Dendritic cell treated with granulocyte-macrophage colony-stimulating factor and Interleukin-4, amounts not matched to agents 40 ng/mL and 50 ng/mL, for 4 days (primary cell): ENCODE data around the gene MSI2.
A peak's percentile ranks its signal among the peaks of the same experiment; 100 is the strongest.

Experiments used
- H3K27ac Mint-ChIP-seq: one replicate; pipeline ENCODE4 v1.8.0; 2022; ENCODE audit warnings: mild to moderate bottlenecking, mixed read lengths
- H3K27me3 Mint-ChIP-seq: one replicate; pipeline ENCODE4 v1.8.0; 2022; ENCODE audit warnings: mild to moderate bottlenecking, mixed read lengths
- H3K36me3 Mint-ChIP-seq: one replicate; pipeline ENCODE4 v1.8.0; 2022; ENCODE audit warnings: low read depth, mixed read lengths
- H3K4me1 Mint-ChIP-seq: one replicate; pipeline ENCODE4 v1.8.0; 2022; ENCODE audit warnings: low read depth, mixed read lengths
- H3K4me3 Mint-ChIP-seq: one replicate; pipeline ENCODE4 v1.8.0; 2022; ENCODE audit warnings: mild to moderate bottlenecking, moderate library complexity, mixed read lengths
- H3K9me3 Mint-ChIP-seq: one replicate; pipeline ENCODE4 v1.8.0; 2022; ENCODE audit warnings: mixed read lengths
- intact Hi-C: fragments of 100-400 bp; cut with micrococcal nuclease; formaldehyde crosslinking; loops from one replicate; pipeline ENCODE4 v1.15.0; 2022

MSI2 gene

GRCh38 chr17:57425903-57426880 is 169.9 kb downstream of the MSI2 start:
- Mint-ChIP-seq H3K4me3 (no peak overlapping the region), H3K9me3 (no peaks in the 10 kb centered on the region), H3K4me1 (peaks cover 13% of the 10 kb centered on the region), H3K36me3 (no peaks in the 10 kb centered on the region), H3K27ac (no peak overlapping the region), H3K27me3 (no peaks in the 10 kb centered on the region)
- intact Hi-C loops: no loop called here

DNA sequence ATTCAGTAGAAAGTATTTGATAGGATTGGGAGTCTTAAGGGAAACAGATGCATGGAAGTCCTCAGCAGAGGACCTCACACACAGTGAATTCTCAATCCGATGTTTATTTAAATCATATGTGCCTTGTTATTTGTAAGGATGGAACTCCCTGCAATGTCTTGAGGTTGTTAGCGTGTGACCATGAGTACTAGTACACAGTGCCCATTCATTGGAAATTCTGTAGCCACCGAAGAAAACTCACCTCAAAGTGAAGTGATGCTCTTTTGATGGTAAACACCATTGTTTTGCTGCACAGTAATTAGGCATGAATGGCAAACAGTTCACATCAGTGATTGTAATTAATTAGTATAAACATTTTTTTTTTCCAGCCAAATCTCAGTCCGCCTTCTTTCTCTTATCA is 173.6 kb downstream of the MSI2 start:
- no peak overlapping the region for H3K4me3 Mint-ChIP-seq
- H3K9me3 Mint-ChIP-seq: no peaks in the 10 kb centered on the region
- H3K36me3 Mint-ChIP-seq: no peaks in the 10 kb centered on the region
- no peak overlapping the region for H3K27ac Mint-ChIP-seq
- intact Hi-C loops: no loop called here
- H3K4me1 Mint-ChIP-seq: peaks cover 9% of the 10 kb centered on the region
- peaks cover 3% of the 10 kb centered on the region for H3K27me3 Mint-ChIP-seq

GRCh38 chr17:57431415-57431814 is 175.1 kb downstream of the MSI2 start:
- H3K9me3 Mint-ChIP-seq: no peaks in the 10 kb centered on the region
- peaks cover 3% of the 10 kb centered on the region for H3K27me3 Mint-ChIP-seq
- no peak overlapping the region for H3K27ac Mint-ChIP-seq
- no peak overlapping the region for H3K4me3 Mint-ChIP-seq
- no peaks in the 10 kb centered on the region for H3K36me3 Mint-ChIP-seq
- intact Hi-C loops: no loop called here
- peaks cover 12% of the 10 kb centered on the region for H3K4me1 Mint-ChIP-seq

- Mint-ChIP-seq H3K9me3 (no peaks in the 10 kb centered on the region), H3K27ac (no peak overlapping the region), H3K36me3 (no peaks in the 10 kb centered on the region), H3K4me3 (no peak overlapping the region), H3K27me3 (peaks cover 3% of the 10 kb centered on the region), H3K4me1 (peaks cover 14% of the 10 kb centered on the region)
- intact Hi-C loops: no loop called here
These were observed 176.4 kb downstream of the MSI2 start for GRCh38 chr17:57432507-57433277.

DNA sequence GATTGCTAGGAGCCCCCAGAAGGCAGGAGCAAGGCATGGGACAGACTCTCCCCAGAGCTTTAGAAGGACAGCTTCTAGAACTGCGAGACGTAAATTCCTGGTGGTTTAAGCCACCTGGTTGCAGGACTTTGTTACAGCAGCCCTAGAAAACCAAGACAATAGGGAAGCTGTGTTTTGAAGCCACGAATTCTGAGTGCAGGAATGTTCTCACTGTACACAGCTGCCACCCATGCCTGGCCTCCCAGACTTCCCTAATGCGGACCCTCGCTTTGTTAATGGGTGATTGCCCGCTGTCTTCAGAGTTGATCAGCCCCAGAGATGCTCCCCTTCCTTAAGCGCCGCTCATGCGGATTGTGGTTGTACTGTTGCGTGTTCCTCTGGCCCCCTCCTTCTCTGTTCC is 177.1 kb downstream of the MSI2 start:
- no peaks in the 10 kb centered on the region for H3K9me3 Mint-ChIP-seq
- intact Hi-C loops: no loop called here
- H3K27ac Mint-ChIP-seq: no peak overlapping the region
- peaks cover 7% of the 10 kb centered on the region for H3K27me3 Mint-ChIP-seq
- peaks cover 14% of the 10 kb centered on the region for H3K4me1 Mint-ChIP-seq
- H3K36me3 Mint-ChIP-seq: no peaks in the 10 kb centered on the region
- H3K4me3 Mint-ChIP-seq: no peak overlapping the region

- H3K4me3 Mint-ChIP-seq: no peak overlapping the region
- H3K27ac Mint-ChIP-seq: no peak overlapping the region
These were observed 178.0 kb downstream of the MSI2 start for GRCh38 chr17:57434361-57434760.

GRCh38 chr17:57436565-57436964 is 180.2 kb downstream of the MSI2 start:
- intact Hi-C loops: no loop called here
- H3K36me3 Mint-ChIP-seq: no peaks in the 10 kb centered on the region
- H3K4me1 Mint-ChIP-seq: peaks cover 31% of the 10 kb centered on the region
- H3K27ac Mint-ChIP-seq: no peak overlapping the region
- H3K4me3 Mint-ChIP-seq: no peak overlapping the region
- H3K27me3 Mint-ChIP-seq: peaks cover 14% of the 10 kb centered on the region
- H3K9me3 Mint-ChIP-seq: no peaks in the 10 kb centered on the region

More at GRCh38 chr17:57434361-57434760, 178.0 kb downstream of the MSI2 start:
- Mint-ChIP-seq H3K4me1 (peaks cover 14% of the 10 kb centered on the region), H3K27me3 (peaks cover 11% of the 10 kb centered on the region), H3K36me3 (no peaks in the 10 kb centered on the region), H3K9me3 (no peaks in the 10 kb centered on the region)
- intact Hi-C loops: no loop called here

GRCh38 chr17:57438066-57438731 is 181.9 kb downstream of the MSI2 start:
- Mint-ChIP-seq H3K4me3 (no peak overlapping the region), H3K36me3 (no peaks in the 10 kb centered on the region), H3K27ac (no peak overlapping the region), H3K9me3 (no peaks in the 10 kb centered on the region), H3K4me1 (peaks cover 40% of the 10 kb centered on the region), H3K27me3 (peaks cover 13% of the 10 kb centered on the region)
- intact Hi-C loops: no loop called here

DNA sequence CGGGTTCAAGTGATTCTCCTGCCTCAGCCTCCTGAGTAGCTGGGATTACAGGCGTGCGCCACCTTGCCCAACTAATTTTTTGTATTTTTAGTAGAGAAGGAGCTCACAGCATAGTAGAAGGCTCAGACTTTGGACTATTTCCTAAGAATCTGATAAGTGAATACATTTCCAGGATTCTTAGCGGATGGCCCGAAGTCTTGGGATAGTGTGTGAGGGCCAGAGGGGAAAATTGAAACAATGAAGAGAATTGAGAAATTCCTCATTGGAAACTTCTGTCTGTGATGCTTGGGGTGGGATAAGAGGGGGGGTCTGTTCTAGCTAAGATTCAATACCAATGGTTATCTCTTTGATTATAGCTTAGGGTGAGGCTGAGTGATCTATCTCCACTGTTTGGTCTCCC is 183.3 kb downstream of the MSI2 start:
- Mint-ChIP-seq H3K27ac (no peak overlapping the region), H3K4me3 (no peak overlapping the region), H3K36me3 (no peaks in the 10 kb centered on the region), H3K4me1 (peaks cover 44% of the 10 kb centered on the region), H3K9me3 (no peaks in the 10 kb centered on the region), H3K27me3 (peaks cover 19% of the 10 kb centered on the region)
- intact Hi-C loops: no loop called here

GRCh38 chr17:57440522-57441269 is 184.4 kb downstream of the MSI2 start:
- Mint-ChIP-seq H3K4me1 (peaks cover 55% of the 10 kb centered on the region), H3K9me3 (no peaks in the 10 kb centered on the region), H3K27ac (peak overlapping the region; percentile 61)

DNA sequence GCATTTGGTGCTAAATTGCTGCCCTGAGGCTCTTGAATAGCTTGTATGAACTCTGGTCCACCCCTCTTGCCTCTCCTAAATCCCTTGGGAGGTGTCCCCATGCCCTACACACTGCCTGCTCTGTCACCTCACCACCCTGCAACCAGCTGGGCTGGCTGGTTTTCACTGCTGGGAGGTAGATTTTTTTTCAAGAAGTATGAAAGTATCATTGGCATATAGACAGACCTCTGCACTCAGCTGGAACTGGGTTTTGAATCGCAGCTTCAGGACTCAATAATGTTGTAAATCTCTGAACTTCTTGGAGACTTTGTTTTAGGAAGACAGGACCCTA is 184.9 kb downstream of the MSI2 start:
- intact Hi-C loops: no loop called here
- Mint-ChIP-seq H3K27me3 (peaks cover 33% of the 10 kb centered on the region), H3K36me3 (no peaks in the 10 kb centered on the region), H3K27ac (peak overlapping the region; percentile 61), H3K9me3 (no peaks in the 10 kb centered on the region), H3K4me3 (no peak overlapping the region), H3K4me1 (peaks cover 57% of the 10 kb centered on the region)

More at GRCh38 chr17:57440522-57441269, 184.4 kb downstream of the MSI2 start:
- peaks cover 27% of the 10 kb centered on the region for H3K27me3 Mint-ChIP-seq
- H3K36me3 Mint-ChIP-seq: no peaks in the 10 kb centered on the region
- H3K4me3 Mint-ChIP-seq: no peak overlapping the region
- intact Hi-C loops: no loop called here

DNA sequence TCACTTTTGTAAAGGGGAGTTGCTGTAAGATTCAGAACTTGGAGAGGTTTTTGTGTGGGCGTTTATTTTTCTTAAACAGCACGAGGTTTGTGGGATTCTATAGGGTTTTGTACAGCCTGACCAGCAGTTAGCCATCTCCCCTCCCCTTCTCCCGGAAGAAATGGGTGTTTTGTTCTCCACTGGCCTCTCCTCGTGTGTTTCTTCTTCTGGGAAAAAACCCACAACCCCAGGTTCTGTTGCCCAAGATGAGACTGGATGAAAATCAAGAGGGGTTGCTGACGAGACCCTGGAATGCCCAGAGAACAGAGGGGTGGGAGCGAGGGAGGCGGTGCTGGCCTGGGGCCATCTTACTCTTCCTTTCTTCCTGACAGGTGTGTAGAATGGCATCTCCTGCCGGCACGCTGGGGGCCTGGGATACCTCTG is 186.1 kb downstream of the MSI2 start:
- peak overlapping the region; percentile 60 for H3K27ac Mint-ChIP-seq
- H3K9me3 Mint-ChIP-seq: no peaks in the 10 kb centered on the region
- peaks cover 36% of the 10 kb centered on the region for H3K27me3 Mint-ChIP-seq
- no peaks in the 10 kb centered on the region for H3K36me3 Mint-ChIP-seq
- intact Hi-C loops: no loop called here
- H3K4me1 Mint-ChIP-seq: peaks cover 55% of the 10 kb centered on the region
- H3K4me3 Mint-ChIP-seq: no peak overlapping the region

GRCh38 chr17:57442914-57443571 is 186.7 kb downstream of the MSI2 start:
- H3K9me3 Mint-ChIP-seq: no peaks in the 10 kb centered on the region
- intact Hi-C loops: no loop called here
- peaks cover 62% of the 10 kb centered on the region for H3K4me1 Mint-ChIP-seq
- peak overlapping the region; percentile 60 for H3K27ac Mint-ChIP-seq
- peaks cover 40% of the 10 kb centered on the region for H3K27me3 Mint-ChIP-seq
- H3K36me3 Mint-ChIP-seq: no peaks in the 10 kb centered on the region
- H3K4me3 Mint-ChIP-seq: no peak overlapping the region
